C4-2B (cell line): ENCODE measurements around the gene HOXC10.

Experiments used
- ZFX ChIP-seq: fragments of 450-650 bp; IDR thresholded peaks from 2 replicates; pipeline ENCODE4 v1.6.1; 2017
- TF ChIP-seq, protein P1 (sequence below): fragments of 450-650 bp; conservative IDR thresholded peaks from 2 replicates; pipeline ENCODE4 v1.5.1; 2017; ENCODE audit warnings: mild to moderate bottlenecking

DNA sequence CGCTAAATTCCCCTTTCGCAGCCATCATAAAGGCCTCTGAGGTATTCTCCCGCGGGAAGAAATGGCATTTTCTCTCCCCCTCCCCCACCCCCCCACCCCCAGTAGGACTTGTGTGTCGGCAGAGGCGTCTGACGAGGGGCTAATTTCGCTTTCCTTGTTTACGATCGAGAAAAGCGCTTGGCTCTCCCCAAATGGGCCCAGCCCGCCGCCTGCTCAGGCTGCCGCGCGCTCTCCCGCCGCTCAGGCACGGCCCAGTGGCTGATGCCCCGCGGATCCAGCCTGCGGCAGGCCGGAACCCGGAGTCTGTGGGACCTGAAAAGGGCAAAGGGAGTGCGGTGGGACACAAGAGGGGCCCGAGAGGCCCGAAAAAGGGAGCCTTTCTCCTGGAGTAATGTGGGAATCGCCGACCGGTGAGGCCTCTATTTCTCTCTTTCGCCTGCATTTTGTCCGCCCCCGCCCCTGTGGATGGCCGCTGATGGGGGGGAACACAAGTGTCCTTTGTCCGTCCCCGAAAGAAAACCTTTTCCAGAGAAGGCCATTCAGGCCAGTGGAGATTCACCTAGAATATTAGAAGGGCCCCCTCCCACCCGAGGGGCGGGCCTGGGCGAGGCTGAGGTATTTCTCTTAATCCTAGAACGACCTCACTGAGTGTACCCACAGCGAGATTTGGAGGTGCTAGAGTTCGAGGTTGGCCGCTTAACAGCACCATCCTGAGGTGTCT is 34.3 kb downstream of the HOXC10 start:
- TF ChIP-seq, protein P1, sequence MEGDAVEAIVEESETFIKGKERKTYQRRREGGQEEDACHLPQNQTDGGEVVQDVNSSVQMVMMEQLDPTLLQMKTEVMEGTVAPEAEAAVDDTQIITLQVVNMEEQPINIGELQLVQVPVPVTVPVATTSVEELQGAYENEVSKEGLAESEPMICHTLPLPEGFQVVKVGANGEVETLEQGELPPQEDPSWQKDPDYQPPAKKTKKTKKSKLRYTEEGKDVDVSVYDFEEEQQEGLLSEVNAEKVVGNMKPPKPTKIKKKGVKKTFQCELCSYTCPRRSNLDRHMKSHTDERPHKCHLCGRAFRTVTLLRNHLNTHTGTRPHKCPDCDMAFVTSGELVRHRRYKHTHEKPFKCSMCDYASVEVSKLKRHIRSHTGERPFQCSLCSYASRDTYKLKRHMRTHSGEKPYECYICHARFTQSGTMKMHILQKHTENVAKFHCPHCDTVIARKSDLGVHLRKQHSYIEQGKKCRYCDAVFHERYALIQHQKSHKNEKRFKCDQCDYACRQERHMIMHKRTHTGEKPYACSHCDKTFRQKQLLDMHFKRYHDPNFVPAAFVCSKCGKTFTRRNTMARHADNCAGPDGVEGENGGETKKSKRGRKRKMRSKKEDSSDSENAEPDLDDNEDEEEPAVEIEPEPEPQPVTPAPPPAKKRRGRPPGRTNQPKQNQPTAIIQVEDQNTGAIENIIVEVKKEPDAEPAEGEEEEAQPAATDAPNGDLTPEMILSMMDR: no peak
- TF ChIP-seq ZFX: no peak
